ENCODE results near the gene DPM1. TPM values are rescaled to one million over a fixed set of nuclear protein-coding genes. Genes with fewer than 3 reads are reported as not detected.
A peak's percentile ranks its signal among the peaks of the same experiment; 100 is the strongest.

DPM1 gene
- total and polyA plus RNA-seq, 2 of the 8 experiments (the other 6 are each of a cell fraction or from before 2014, with no cell fraction given), result 42.3 to 57.0 TPM

DNA sequence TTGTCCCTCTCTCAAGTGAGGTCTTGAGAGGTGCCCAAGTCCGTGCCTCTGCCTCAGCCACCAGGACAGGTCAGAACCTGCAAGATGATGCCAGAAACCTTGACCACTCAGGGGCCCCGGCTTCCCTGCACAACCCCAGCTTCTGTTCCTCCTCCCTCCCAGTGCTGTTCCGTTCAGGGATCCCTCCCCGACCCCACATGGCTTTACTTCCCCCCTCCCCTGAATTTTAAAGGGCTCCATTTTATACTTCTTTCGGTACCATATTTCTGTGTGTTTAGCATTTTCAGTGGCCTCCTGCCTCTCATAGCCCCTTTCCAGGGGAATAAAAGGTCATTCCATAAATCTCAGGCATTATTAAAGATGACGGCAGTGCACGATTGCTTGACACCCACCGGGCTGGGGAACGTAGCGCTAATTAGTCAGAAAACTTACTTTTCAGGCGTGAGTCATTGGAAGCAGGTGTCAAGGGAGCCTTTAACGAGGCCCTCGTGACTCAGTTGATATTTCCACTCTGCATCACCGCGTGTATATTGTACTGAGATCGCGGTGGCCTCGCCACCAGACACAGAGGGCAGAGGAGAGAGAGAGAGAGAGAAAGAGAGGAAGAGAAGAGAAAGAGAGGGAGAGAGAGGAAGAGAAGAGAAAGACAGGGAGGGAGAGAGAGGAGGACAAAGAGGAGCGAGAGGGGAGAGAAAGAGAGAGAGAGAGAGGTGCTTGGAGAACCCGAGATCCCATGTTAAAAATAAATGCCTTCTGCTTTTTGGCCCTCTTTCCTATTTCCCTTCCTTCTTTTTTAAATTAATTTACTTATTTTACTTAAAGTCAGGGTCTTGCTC is 43.3 kb upstream of the DPM1 start:
- no peak overlapping the region for H3K18ac ChIP-seq (ENCODE audit: extremely low read depth, low read length)
- H3K4me2 ChIP-seq (ENCODE audit: insufficient read depth in 1 of 2, low read depth in 2 of 2, low read length in 2 of 2), result no peak overlapping the region
- no peak overlapping the region for H4K91ac ChIP-seq (replicated peaks; ENCODE audit: insufficient read length, low read length)
- no peak overlapping the region for H3K4ac ChIP-seq (replicated peaks; ENCODE audit: insufficient read length, low read depth, low read length)
- H2BK5ac ChIP-seq (ENCODE audit: low read depth, low read length), result no peak overlapping the region
- peak overlapping the region; percentile 3; the same call in 1 of the 2 replicates for H4K8ac ChIP-seq (ENCODE audit: extremely low read depth, insufficient read depth, low read length)
- H3K14ac ChIP-seq (ENCODE audit: insufficient read length), result no peak overlapping the region
- TF ChIP-seq ATF2 (IDR thresholded peaks at IDR 0.05; ENCODE audit: low read length), result no peak
- TF ChIP-seq RBBP5 (IDR thresholded peaks at IDR 0.05; ENCODE audit: borderline replicate concordance, low read depth, low read length), result no peak
- no peak for TF ChIP-seq SP2 (IDR thresholded peaks at IDR 0.05; ENCODE audit: low read length)
- TF ChIP-seq POLR2A (IDR thresholded peaks at IDR 0.05; ENCODE audit: control extremely low read depth in 1 of 2, low read depth in 2 of 2, low read length in 2 of 2), result no peak
- no peak for TF ChIP-seq JUN (IDR thresholded peaks at IDR 0.05; ENCODE audit: low read depth, low read length)
- TF ChIP-seq SIN3A (conservative IDR thresholded peaks at IDR 0.05 in 1 of 2, IDR thresholded peaks at IDR 0.05 in 1 of 2; ENCODE audit: low read depth in 1 of 2, low read length in 2 of 2), result no peak
- TF ChIP-seq USF2 (IDR thresholded peaks at IDR 0.05; ENCODE audit: low read length), result no peak
- TF ChIP-seq CHD1 (IDR thresholded peaks at IDR 0.05; ENCODE audit: low read depth, low read length), result no peak
- H3K56ac ChIP-seq (replicated peaks; ENCODE audit: insufficient read length, low read depth, low read length), result no peak overlapping the region
- H2BK20ac ChIP-seq (ENCODE audit: low read length), result no peak overlapping the region
- no peak overlapping the region for H3K27ac ChIP-seq (ENCODE audit: low read depth, low read length)
- ChIA-PET POLR2A (ENCODE audit: partially characterized antibody) (interaction anchor here (0.8 to 0.9 kb wide), 2 partner anchors 14 to 26 kb away, joined by 3 read pairs; no protein-coding TSS in a partner anchor), CTCF (ENCODE audit: partially characterized antibody) (interaction anchor here (0.5 to 2.3 kb wide), 8 partner anchors 9 to 231 kb away, joined by 3 to 10 read pairs (median 4); partner anchors contain the start of gene KCNG1)
- no peak for FAIRE-seq
- DNase-seq (ENCODE audit: low read depth in 1 of 2, low spot score in 2 of 2), result no peak
- H3K23me2 ChIP-seq (ENCODE audit: low read depth, low read length), result no peaks in the 10 kb centered on the region
- H2BK120ac ChIP-seq (replicated peaks; ENCODE audit: low read depth, low read length), result no peak overlapping the region
- H4K5ac ChIP-seq (ENCODE audit: insufficient read length, low read depth, low read length), result no peak overlapping the region
- H2BK15ac ChIP-seq (ENCODE audit: low read length), result no peak overlapping the region
- H3K9me3 ChIP-seq (ENCODE audit: insufficient read depth in 2 of 2, low read depth in 1 of 2, low read length in 1 of 2), result no peaks in the 10 kb centered on the region
- no peak overlapping the region for H2AK5ac ChIP-seq (ENCODE audit: low read depth, low read length)
- no peaks in the 10 kb centered on the region; a peak in 1 of 8 replicates for H3K36me3 ChIP-seq (ENCODE audit: control insufficient read depth in 2 of 4, insufficient read depth in 4 of 4, low read length in 3 of 4)
- 88% methylated on average over 19 of the region's 20 CpGs; no CpG with 5 or more reads in 1 of the 2 experiments for WGBS, 2 experiments (ENCODE audit: extremely low coverage in 1 of 2, insufficient coverage in 1 of 2, insufficient read length in 1 of 2, insufficient replicate concordance in 2 of 2, low coverage in 1 of 2, low lambda C conversion rate in 2 of 2, missing lambda C conversion rate in 1 of 2)
- peaks cover 0 to 2% (median 0%) of the 10 kb centered on the region in 4 experiments; a peak in 2 of 7 replicates for H3K27me3 ChIP-seq (replicated peaks in 1 of 4; ENCODE audit: control insufficient read depth in 3 of 4, extremely low read depth in 1 of 4, insufficient read depth in 3 of 4, low read length in 3 of 4)
- H3K79me1 ChIP-seq (ENCODE audit: low read depth, low read length), result no peaks in the 10 kb centered on the region
- H3K4me3 ChIP-seq (ENCODE audit: extremely low read depth in 1 of 4, insufficient read depth in 2 of 4, low read depth in 3 of 4, low read length in 4 of 4), result no peak overlapping the region
- no peak overlapping the region for H3K23ac ChIP-seq (ENCODE audit: insufficient read length)
- H3K4me1 ChIP-seq (replicated peaks in 1 of 4; ENCODE audit: control insufficient read depth in 3 of 4, insufficient read depth in 4 of 4, low read length in 3 of 4), result no peaks in the 10 kb centered on the region
- no peak overlapping the region for H2BK12ac ChIP-seq (ENCODE audit: low read depth, low read length)
- H3K79me2 ChIP-seq (ENCODE audit: control insufficient read depth in 1 of 2, insufficient read depth in 2 of 2, low read length in 2 of 2), result no peaks in the 10 kb centered on the region
- H3K9ac ChIP-seq (replicated peaks in 1 of 4; ENCODE audit: extremely low read depth in 1 of 4, low read depth in 3 of 4, low read length in 3 of 4), result no peak overlapping the region
- no peak overlapping the region for H2AFZ ChIP-seq (ENCODE audit: low read length)
- no peaks in the 10 kb centered on the region for H4K20me1 ChIP-seq (replicated peaks in 1 of 2; ENCODE audit: control insufficient read depth in 1 of 2, insufficient read depth in 2 of 2, low read length in 2 of 2)
